ENCODE measurements around the gene DRC7.

GRCh38 chr16:57760357-57761160, 66.0 kb downstream of the DRC7 start:
- TF ChIP-seq, protein P1, sequence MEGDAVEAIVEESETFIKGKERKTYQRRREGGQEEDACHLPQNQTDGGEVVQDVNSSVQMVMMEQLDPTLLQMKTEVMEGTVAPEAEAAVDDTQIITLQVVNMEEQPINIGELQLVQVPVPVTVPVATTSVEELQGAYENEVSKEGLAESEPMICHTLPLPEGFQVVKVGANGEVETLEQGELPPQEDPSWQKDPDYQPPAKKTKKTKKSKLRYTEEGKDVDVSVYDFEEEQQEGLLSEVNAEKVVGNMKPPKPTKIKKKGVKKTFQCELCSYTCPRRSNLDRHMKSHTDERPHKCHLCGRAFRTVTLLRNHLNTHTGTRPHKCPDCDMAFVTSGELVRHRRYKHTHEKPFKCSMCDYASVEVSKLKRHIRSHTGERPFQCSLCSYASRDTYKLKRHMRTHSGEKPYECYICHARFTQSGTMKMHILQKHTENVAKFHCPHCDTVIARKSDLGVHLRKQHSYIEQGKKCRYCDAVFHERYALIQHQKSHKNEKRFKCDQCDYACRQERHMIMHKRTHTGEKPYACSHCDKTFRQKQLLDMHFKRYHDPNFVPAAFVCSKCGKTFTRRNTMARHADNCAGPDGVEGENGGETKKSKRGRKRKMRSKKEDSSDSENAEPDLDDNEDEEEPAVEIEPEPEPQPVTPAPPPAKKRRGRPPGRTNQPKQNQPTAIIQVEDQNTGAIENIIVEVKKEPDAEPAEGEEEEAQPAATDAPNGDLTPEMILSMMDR (IDR thresholded peaks at IDR 0.05) = no peak
- TF ChIP-seq POLR2AphosphoS5 (IDR thresholded peaks at IDR 0.05; ENCODE audit: low read depth, low read length) (no peak), TCF7L2 (IDR thresholded peaks at IDR 0.05; ENCODE audit: low read depth, low read length) (no peak)
